Endodermal cell (in vitro differentiated cells): ENCODE data around the gene HACL1. TPM values are rescaled to one million over a fixed set of nuclear protein-coding genes. Genes with fewer than 3 reads are reported as not detected.
"Not testable (repeated sequence)": the region's sequence is repeated elsewhere in the genome, so short reads cannot be mapped to it uniquely, and the experiment has no call there.

Experiments
- DNase-seq: peaks from one replicate; pipeline ENCODE4 v3.0.0-alpha.2; 2017
- H3K27ac ChIP-seq: 2 replicates; pipeline ENCODE4 v1.5.1; 2013; ENCODE audit warnings: mild to moderate bottlenecking, low read depth, low read length, moderate library complexity
- H3K27me3 ChIP-seq: 2 replicates; pipeline ENCODE4 v1.6.1; 2013; ENCODE audit warnings: mild to moderate bottlenecking, low read length, moderate library complexity; ENCODE audit not compliant: insufficient read depth, control insufficient read depth, poor library complexity, severe bottlenecking
- H3K36me3 ChIP-seq: 2 replicates; pipeline ENCODE4 v1.7.0; 2013; ENCODE audit warnings: mild to moderate bottlenecking, low read length, moderate library complexity; ENCODE audit not compliant: control insufficient read depth, insufficient read depth
- H3K4me1 ChIP-seq: one replicate; pipeline ENCODE4 v1.7.0; 2013; ENCODE audit warnings: low read length; ENCODE audit not compliant: control insufficient read depth, insufficient read depth
- H3K4me3 ChIP-seq: 2 replicates; pipeline ENCODE4 v1.5.1; 2013; ENCODE audit warnings: mild to moderate bottlenecking, low read length, moderate library complexity
- H3K9ac ChIP-seq: 2 replicates; pipeline ENCODE4 v1.6.1; 2013; ENCODE audit warnings: mild to moderate bottlenecking, low read length, moderate library complexity; ENCODE audit not compliant: poor library complexity, severe bottlenecking; ENCODE audit errors: extremely low read depth
- H3K9me3 ChIP-seq: 2 replicates; pipeline ENCODE4 v1.6.1; 2013; ENCODE audit warnings: mild to moderate bottlenecking, low read length, moderate library complexity; ENCODE audit not compliant: control insufficient read depth
- H3K27ac Mint-ChIP-seq: 2 replicates; pipeline ENCODE4 v1.8.0; 2020; ENCODE audit warnings: mixed read lengths
- H3K27me3 Mint-ChIP-seq: 2 replicates; pipeline ENCODE4 v1.8.0; 2021; ENCODE audit warnings: mild to moderate bottlenecking, mixed read lengths; ENCODE audit not compliant: insufficient read depth
- H3K36me3 Mint-ChIP-seq: 2 replicates; pipeline ENCODE4 v1.8.0; 2020; ENCODE audit warnings: low read depth, mixed read lengths
- H3K4me1 Mint-ChIP-seq: 2 replicates; pipeline ENCODE4 v1.8.0; 2020; ENCODE audit warnings: mixed read lengths
- H3K4me3 Mint-ChIP-seq: 2 replicates; pipeline ENCODE4 v1.8.0; 2020; ENCODE audit warnings: mild to moderate bottlenecking, moderate library complexity, mixed read lengths
- H3K9me3 Mint-ChIP-seq: 2 replicates; pipeline ENCODE4 v1.8.0; 2020; ENCODE audit warnings: mild to moderate bottlenecking, mixed read lengths
- WGBS, 2 experiments: methylation state at CpG; one replicate each; pipeline versions ENCODE4 v1.1.5 to v1.1.7; 2013; ENCODE audit warnings: missing lambda C conversion rate in 2 of 2, mixed read lengths in 1 of 2; ENCODE audit not compliant: insufficient coverage in 1 of 2, insufficient read length in 1 of 2; 5-methylcytosine and 5-hydroxymethylcytosine counted together
- total RNA-seq, 2 donors: library from RNA; stranded (reverse); fragmentation: NEBNext Ultra II Directional in 1 of 2; extraction: Animal tissue kit (Norgen Biotek cat#: 25700) in 1 of 2; gene quantifications; 2 replicates in 1 of 2; 3 replicates in 1 of 2; pipeline ENCODE4 v1.2.1, GENCODE V29; 2021
- TF ChIP-seq, protein P1 (sequence below): fragments of 200-600 bp; sonication (generic); conservative IDR thresholded peaks from 2 replicates; pipeline ENCODE4 v1.5.0; 2021; ENCODE audit warnings: antibody characterized with exemption, mild to moderate bottlenecking

Gene HACL1
- total RNA-seq, 2 donors from 2014 or later, result 39.4 to 41.8 TPM

DNA sequence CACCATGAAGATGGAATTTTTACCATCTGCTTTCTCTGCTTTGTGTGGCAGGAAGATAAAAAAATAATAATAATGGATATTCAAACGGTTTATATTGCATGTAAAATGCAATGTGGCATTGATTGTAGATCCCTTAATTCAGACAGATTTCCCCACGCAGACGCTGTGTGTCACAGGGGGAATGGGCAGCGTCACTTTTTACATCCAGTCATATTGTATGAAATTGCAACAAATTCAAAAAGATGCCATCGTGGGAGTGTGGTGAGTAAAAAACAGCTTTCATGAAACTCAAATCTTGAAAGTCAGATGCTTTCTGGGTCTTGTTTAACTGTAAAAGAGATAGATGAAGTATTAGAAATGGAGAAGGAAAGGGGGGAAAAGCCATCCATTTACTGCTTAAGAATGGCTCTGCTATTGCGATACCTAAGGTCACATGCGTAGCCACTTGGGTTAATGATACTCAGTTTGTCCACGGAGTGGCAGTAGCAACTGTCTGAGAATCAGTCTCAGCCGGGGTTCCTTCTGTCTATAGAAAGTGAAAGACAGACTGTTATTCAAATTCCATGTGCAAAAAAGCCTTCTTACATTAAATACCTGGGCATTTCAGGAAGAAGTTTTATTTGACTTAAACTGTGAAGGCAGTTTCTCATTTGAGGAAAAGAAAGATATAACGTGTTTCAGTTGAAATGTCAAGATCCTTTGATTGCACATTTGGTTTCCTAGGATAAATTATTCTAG is 28.7 kb upstream of the HACL1 start:
- H3K27ac Mint-ChIP-seq, result no peak overlapping the region

DNA sequence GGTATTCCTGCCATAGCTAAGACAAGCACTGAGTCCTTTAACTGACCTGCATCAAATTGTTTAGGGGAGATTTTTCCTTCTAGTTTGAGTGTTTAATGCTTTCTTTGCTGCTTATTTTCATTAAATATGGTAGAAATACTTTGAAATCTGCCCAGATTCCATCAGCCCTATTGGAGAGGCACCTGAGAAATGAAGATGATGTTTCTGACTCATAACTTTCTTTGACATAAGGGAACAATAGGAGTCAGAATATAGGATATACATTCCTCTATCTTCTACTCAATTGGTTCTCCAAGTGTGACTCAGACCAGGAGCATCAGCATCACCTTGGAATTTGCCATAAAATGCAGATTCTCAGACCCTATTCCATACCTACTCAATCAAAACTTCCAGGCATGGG is 27.6 kb upstream of the HACL1 start:
- H3K27ac ChIP-seq, result no peak overlapping the region
- Mint-ChIP-seq H3K27ac (no peak overlapping the region), H3K27me3 (no peaks in the 10 kb centered on the region)

More for the DNA sequence above, 28.7 kb upstream of the HACL1 start:
- no peaks in the 10 kb centered on the region for H3K4me1 ChIP-seq
- H3K4me1 Mint-ChIP-seq, result peaks cover 34% of the 10 kb centered on the region
- DNase-seq, result peak; percentile 73
- no peaks in the 10 kb centered on the region for H3K9me3 ChIP-seq
- H3K36me3 Mint-ChIP-seq, result peaks cover 3% of the 10 kb centered on the region
- no peaks in the 10 kb centered on the region for H3K27me3 ChIP-seq
- H3K9me3 Mint-ChIP-seq, result no peaks in the 10 kb centered on the region
- TF ChIP-seq, protein P1, sequence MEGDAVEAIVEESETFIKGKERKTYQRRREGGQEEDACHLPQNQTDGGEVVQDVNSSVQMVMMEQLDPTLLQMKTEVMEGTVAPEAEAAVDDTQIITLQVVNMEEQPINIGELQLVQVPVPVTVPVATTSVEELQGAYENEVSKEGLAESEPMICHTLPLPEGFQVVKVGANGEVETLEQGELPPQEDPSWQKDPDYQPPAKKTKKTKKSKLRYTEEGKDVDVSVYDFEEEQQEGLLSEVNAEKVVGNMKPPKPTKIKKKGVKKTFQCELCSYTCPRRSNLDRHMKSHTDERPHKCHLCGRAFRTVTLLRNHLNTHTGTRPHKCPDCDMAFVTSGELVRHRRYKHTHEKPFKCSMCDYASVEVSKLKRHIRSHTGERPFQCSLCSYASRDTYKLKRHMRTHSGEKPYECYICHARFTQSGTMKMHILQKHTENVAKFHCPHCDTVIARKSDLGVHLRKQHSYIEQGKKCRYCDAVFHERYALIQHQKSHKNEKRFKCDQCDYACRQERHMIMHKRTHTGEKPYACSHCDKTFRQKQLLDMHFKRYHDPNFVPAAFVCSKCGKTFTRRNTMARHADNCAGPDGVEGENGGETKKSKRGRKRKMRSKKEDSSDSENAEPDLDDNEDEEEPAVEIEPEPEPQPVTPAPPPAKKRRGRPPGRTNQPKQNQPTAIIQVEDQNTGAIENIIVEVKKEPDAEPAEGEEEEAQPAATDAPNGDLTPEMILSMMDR, result peak; percentile 80
- H3K27ac ChIP-seq, result no peak overlapping the region
- no peak overlapping the region for H3K9ac ChIP-seq
- H3K36me3 ChIP-seq, result no peaks in the 10 kb centered on the region
- no peaks in the 10 kb centered on the region for H3K27me3 Mint-ChIP-seq
- H3K4me3 Mint-ChIP-seq, result no peak overlapping the region
- no peak overlapping the region for H3K4me3 ChIP-seq
- 51 to 67% methylated on average over 7 to 10 of the region's 10 CpGs for WGBS, 2 experiments

DNA sequence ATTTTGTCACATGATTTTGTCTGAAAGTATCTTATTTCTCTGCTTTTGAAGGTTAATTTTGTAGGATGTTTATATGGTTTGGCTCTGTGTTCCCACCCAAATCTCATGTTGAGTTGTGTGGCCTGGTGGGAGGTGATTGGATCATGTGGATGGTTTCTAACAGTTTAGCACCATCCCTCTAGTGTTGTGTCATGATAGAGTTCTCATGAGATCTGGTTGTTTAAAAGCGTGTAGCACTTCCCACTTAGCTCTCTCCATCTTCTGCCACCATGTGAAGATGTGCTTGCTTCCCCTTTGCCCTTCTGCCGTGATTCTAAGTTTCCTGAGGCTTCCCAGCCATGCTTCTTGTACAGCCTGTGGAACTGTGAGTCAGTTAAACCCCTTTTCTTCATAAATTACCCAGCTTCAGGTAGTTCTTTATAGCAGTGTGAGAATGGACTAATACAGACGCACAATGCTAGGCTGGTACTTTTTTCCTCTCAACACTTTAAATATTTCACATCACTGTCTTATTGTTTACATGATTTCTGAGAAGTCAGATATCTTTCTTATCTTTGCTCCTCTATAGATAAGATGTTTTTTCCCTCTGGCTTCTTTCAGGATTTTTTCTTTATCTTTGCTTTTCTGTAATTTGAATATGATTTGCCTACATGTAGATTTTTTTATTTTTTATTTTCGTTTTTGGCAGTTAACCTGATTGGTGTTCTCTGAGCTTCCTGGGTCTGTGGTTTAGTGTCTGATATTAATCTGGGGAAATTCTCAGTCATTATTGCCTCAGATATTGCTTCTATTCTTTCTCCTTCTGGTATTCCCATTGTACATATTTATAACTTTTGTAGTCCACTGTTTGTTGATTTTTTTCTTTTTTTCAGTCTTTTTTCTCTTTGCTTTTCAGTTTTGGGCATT is 22.4 kb upstream of the HACL1 start:
- H3K4me3 ChIP-seq, result peak overlapping the region; percentile 38
- Mint-ChIP-seq H3K4me3 (no peak overlapping the region), H3K27me3 (no peaks in the 10 kb centered on the region), H3K27ac (no peak overlapping the region), H3K9me3 (peaks cover 44% of the 10 kb centered on the region), H3K36me3 (peaks cover 39% of the 10 kb centered on the region), H3K4me1 (peaks cover 3% of the 10 kb centered on the region)
- WGBS, 2 experiments, result 80 to 93% methylated on average over 2 to 4 of the region's 4 CpGs
- H3K27ac ChIP-seq, result no peak overlapping the region
- no peak for DNase-seq
- H3K4me1 ChIP-seq, result no peaks in the 10 kb centered on the region
- H3K36me3 ChIP-seq, result peaks cover 4% of the 10 kb centered on the region
- H3K9ac ChIP-seq, result no peak overlapping the region
- TF ChIP-seq, protein P1, result no peak
- H3K9me3 ChIP-seq, result peaks cover 51% of the 10 kb centered on the region
- no peaks in the 10 kb centered on the region for H3K27me3 ChIP-seq

More for the DNA sequence above, 27.6 kb upstream of the HACL1 start:
- Mint-ChIP-seq H3K36me3 (peaks cover 3% of the 10 kb centered on the region), H3K4me3 (no peak overlapping the region), H3K4me1 (peaks cover 30% of the 10 kb centered on the region), H3K9me3 (no peaks in the 10 kb centered on the region)
- H3K27me3 ChIP-seq, result no peaks in the 10 kb centered on the region
- no peak for DNase-seq
- no peak overlapping the region for H3K4me3 ChIP-seq
- peaks cover 7% of the 10 kb centered on the region for H3K9me3 ChIP-seq
- TF ChIP-seq, protein P1, result no peak
- H3K4me1 ChIP-seq, result no peaks in the 10 kb centered on the region
- no peak overlapping the region for H3K9ac ChIP-seq
- H3K36me3 ChIP-seq, result no peaks in the 10 kb centered on the region

DNA sequence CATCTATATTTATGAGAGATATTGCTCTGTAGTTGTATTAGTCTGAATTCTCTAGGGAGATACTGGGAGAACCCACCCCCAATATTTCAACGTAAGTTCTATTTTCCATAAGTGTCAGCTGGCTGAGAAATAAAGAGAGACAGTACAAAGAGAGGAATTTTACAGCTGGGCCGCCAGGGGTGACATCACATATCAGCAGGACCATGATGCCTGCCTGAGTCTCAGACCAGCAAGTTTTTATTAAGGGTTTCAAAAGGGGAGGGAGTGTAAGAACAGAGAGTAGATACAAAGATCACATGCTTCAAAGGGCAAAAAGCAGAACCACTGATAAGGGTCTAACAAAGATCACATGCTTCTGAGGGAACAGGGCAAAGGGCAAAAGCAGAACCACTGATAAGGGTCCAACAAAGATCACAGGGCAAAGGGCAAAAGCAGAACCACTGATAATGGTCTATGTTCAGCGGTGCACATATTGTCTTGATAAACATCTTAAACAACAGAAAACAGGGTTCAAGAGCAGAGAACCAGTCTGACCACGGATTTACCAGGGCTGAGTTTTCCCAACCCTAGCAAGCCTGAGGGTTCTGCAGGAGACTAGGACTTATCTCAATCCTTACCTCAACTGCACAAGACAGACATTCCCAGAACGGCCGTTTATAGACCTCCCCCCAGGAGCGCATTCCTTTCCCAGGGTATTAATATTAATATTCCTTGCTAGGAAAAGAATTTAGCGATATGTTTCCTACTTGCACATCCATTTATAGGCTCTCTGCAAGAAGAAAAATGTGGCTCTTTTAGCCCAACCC is 18.5 kb upstream of the HACL1 start:
- H3K4me3 Mint-ChIP-seq, DNase-seq, H3K9ac ChIP-seq, H3K27ac Mint-ChIP-seq, H3K27ac ChIP-seq, H3K4me1 Mint-ChIP-seq, H3K27me3 Mint-ChIP-seq, H3K27me3 ChIP-seq, H3K4me3 ChIP-seq, H3K36me3 ChIP-seq, H3K4me1 ChIP-seq: not testable (repeated sequence)
- Mint-ChIP-seq H3K9me3 (peaks cover 49% of the 10 kb centered on the region), H3K36me3 (peaks cover 39% of the 10 kb centered on the region)
- peaks cover 51% of the 10 kb centered on the region for H3K9me3 ChIP-seq
- 92 to 95% methylated on average over 4 to 7 of the region's 8 CpGs for WGBS, 2 experiments
